HepG2 (cell line): ENCODE data around the gene ARL3. TPM values are rescaled to one million over a fixed set of nuclear protein-coding genes. Genes with fewer than 3 reads are reported as not detected.
A peak's percentile ranks its signal among the peaks of the same experiment; 100 is the strongest.

Experiments
- ARID4A ChIP-seq: sonication (generic); formaldehyde crosslinking; IDR thresholded peaks from 2 replicates; pipeline ENCODE4 v1.5.0; 2020; ENCODE audit warnings: mild to moderate bottlenecking, missing genetic modification reagents, borderline replicate concordance
- FOSL1 ChIP-seq: sonication (generic); formaldehyde crosslinking; IDR thresholded peaks from 2 replicates; pipeline ENCODE4 v1.9.0; 2021; ENCODE audit warnings: missing genetic modification reagents, borderline replicate concordance
- HMG20A ChIP-seq: IDR thresholded peaks from 2 replicates; pipeline ENCODE4 v1.6.1; 2016; ENCODE audit warnings: borderline replicate concordance
- NR2C2 ChIP-seq: sonication (generic); formaldehyde crosslinking; IDR thresholded peaks from 2 replicates; pipeline ENCODE4 v1.4.0; 2020; ENCODE audit warnings: missing genetic modification reagents, mild to moderate bottlenecking, moderate library complexity, borderline replicate concordance
- PHF21A ChIP-seq: sonication (generic); formaldehyde crosslinking; IDR thresholded peaks from 2 replicates; pipeline ENCODE4 v1.5.0; 2020; ENCODE audit warnings: mild to moderate bottlenecking, missing genetic modification reagents
- RXRA ChIP-seq: sonication (generic); formaldehyde crosslinking; IDR thresholded peaks from 2 replicates; pipeline ENCODE4 v1.5.1; 2020; ENCODE audit warnings: missing genetic modification reagents
- SRSF1 ChIP-seq: fragments of 200-400 bp; formaldehyde crosslinking; optimal IDR thresholded peaks from 2 replicates; pipeline ENCODE3; 2017; ENCODE audit warnings: mild to moderate bottlenecking, low read depth, low read length, moderate library complexity
- TAF1 ChIP-seq: sonication (generic); formaldehyde crosslinking; IDR thresholded peaks from 2 replicates; pipeline ENCODE4 v1.4.0; 2020; ENCODE audit warnings: missing genetic modification reagents
- TMF1 ChIP-seq: sonication (generic); formaldehyde crosslinking; IDR thresholded peaks from 2 replicates; pipeline ENCODE4 v1.8.1; 2022; ENCODE audit warnings: low read depth, missing genetic modification reagents
- ZBTB46 ChIP-seq: sonication (generic); formaldehyde crosslinking; IDR thresholded peaks from 2 replicates; pipeline ENCODE4 v1.4.0; 2020; ENCODE audit warnings: mild to moderate bottlenecking, missing genetic modification reagents, borderline replicate concordance
- ZFP36L1 ChIP-seq: sonication (generic); formaldehyde crosslinking; IDR thresholded peaks from 2 replicates; pipeline ENCODE4 v1.8.0; 2022; ENCODE audit warnings: mild to moderate bottlenecking, missing genetic modification reagents, moderate library complexity
- ZNF414 ChIP-seq: sonication (generic); formaldehyde crosslinking; IDR thresholded peaks from 2 replicates; pipeline ENCODE4 v1.5.0; 2020; ENCODE audit warnings: missing genetic modification reagents
- ZNF589 ChIP-seq: sonication (generic); formaldehyde crosslinking; conservative IDR thresholded peaks from 2 replicates; pipeline ENCODE4 v1.8.0; 2022; ENCODE audit warnings: mild to moderate bottlenecking, moderate library complexity, missing genetic modification reagents
- ZNF660 ChIP-seq: sonication (generic); formaldehyde crosslinking; IDR thresholded peaks from 2 replicates; pipeline ENCODE4 v1.5.1; 2020; ENCODE audit warnings: mild to moderate bottlenecking, low read depth, missing genetic modification reagents, borderline replicate concordance
- ZNF770 ChIP-seq: sonication (generic); formaldehyde crosslinking; IDR thresholded peaks from 2 replicates; pipeline ENCODE4 v1.5.0; 2020; ENCODE audit warnings: mild to moderate bottlenecking, missing genetic modification reagents
- ZNF773 ChIP-seq: sonication (generic); formaldehyde crosslinking; IDR thresholded peaks from 2 replicates; pipeline ENCODE4 v1.4.0; 2020; ENCODE audit warnings: missing genetic modification reagents, borderline replicate concordance
- ZNF788 ChIP-seq: sonication (generic); formaldehyde crosslinking; IDR thresholded peaks from 2 replicates; pipeline ENCODE4 v1.5.0; 2020; ENCODE audit warnings: mild to moderate bottlenecking, missing genetic modification reagents, borderline replicate concordance
- ZZZ3 ChIP-seq: sonication (generic); formaldehyde crosslinking; IDR thresholded peaks from 2 replicates; pipeline ENCODE4 v1.4.0; 2020; ENCODE audit warnings: missing genetic modification reagents, mild to moderate bottlenecking, borderline replicate concordance
- polyA plus RNA-seq, 8 experiments: library from polyadenylated mRNA; depleted of rRNA in 3 of 8; stranded (reverse) in 7 of 8; unstranded in 1 of 8; fragments of >200 nt; fragmentation: Illumina TruSeq in 4 of 8; extraction: Trizol in 4 of 8; gene quantifications; 2 replicates each; pipeline versions ENCODE4 v1.2.1 to v1.2.3, GENCODE V29; 2011 to 2016; ENCODE audit warnings: low read depth in 4 of 8, missing spikeins in 1 of 8, mixed read lengths in 1 of 8; ENCODE audit not compliant: insufficient read depth in 1 of 8
- total RNA-seq, 5 experiments: library from RNA; depleted of rRNA; stranded (reverse); fragments of >200 nt; fragmentation: Illumina TruSeq; extraction: Trizol; gene quantifications; 2 replicates each; pipeline ENCODE4 v1.2.3, GENCODE V29; 2016; ENCODE audit warnings: low read depth in 1 of 5

Gene ARL3
- total and polyA plus RNA-seq, 2 of the 13 experiments (the other 11 are each of a cell fraction or from before 2014, with no cell fraction given): 5.2 to 6.6 TPM

GRCh38 chr10:102645741-102646609 lies 68.2 kb downstream of the ARL3 start (continued):
- TF ChIP-seq ARID4A (CRISPR knock-in tag): peak; percentile 19
- no peak for TF ChIP-seq ZFP36L1 (CRISPR knock-in tag)
- TF ChIP-seq ZNF660: no peak
- TF ChIP-seq PHF21A (CRISPR knock-in tag): no peak
- peak; percentile 94 for TF ChIP-seq ZNF770 (CRISPR knock-in tag)
- TF ChIP-seq TAF1 (CRISPR knock-in tag): peak; percentile 26; the same call in 1 of the 2 replicates
- TF ChIP-seq HMG20A (CRISPR knock-in tag): no peak
- no peak for TF ChIP-seq TMF1 (CRISPR knock-in tag)
- no peak for TF ChIP-seq FOSL1 (CRISPR knock-in tag)
- TF ChIP-seq ZNF788 (CRISPR knock-in tag): 0 out of 2 replicates have a peak, but pooled peaks have one; percentile 50
- TF ChIP-seq ZNF589: no peak
- TF ChIP-seq ZZZ3: no peak
- TF ChIP-seq ZBTB46 (CRISPR knock-in tag): no peak
- TF ChIP-seq NR2C2 (CRISPR knock-in tag): no peak
- 0 out of 2 replicates have a peak, but pooled peaks have one; percentile 62 for TF ChIP-seq ZNF414 (CRISPR knock-in tag)
- TF ChIP-seq SRSF1: peak; percentile 38
- no peak for TF ChIP-seq ZNF773 (CRISPR knock-in tag)
- TF ChIP-seq RXRA (CRISPR knock-in tag): peak; percentile 2; the same call in 1 of the 2 replicates
